Nephron (organoid): ENCODE measurements around the gene KAT6B.

Source experiments
- H3K27ac Mint-ChIP-seq, 3 experiments: 2 replicates each; pipeline ENCODE4 v1.8.0; 2020; ENCODE audit warnings: mixed read lengths in 3 of 3, mild to moderate bottlenecking in 2 of 3, moderate library complexity in 1 of 3
- H3K27me3 Mint-ChIP-seq: 2 replicates; pipeline ENCODE4 v1.8.0; 2021; ENCODE audit warnings: low read depth, mild to moderate bottlenecking, moderate library complexity, mixed read lengths
- H3K36me3 Mint-ChIP-seq: 2 replicates; pipeline ENCODE4 v1.8.0; 2020; ENCODE audit warnings: low read depth, mixed read lengths
- H3K4me1 Mint-ChIP-seq: 2 replicates; pipeline ENCODE4 v1.8.0; 2020; ENCODE audit warnings: mixed read lengths
- H3K4me3 Mint-ChIP-seq, 3 experiments: 2 replicates each; pipeline ENCODE4 v1.8.0; 2020; ENCODE audit warnings: mild to moderate bottlenecking in 3 of 3, mixed read lengths in 3 of 3, moderate library complexity in 2 of 3
- H3K9me3 Mint-ChIP-seq: 2 replicates; pipeline ENCODE4 v1.8.0; 2020; ENCODE audit warnings: mixed read lengths
- CTCF ChIP-seq, 3 experiments: fragments of 200-600 bp; sonication (generic); IDR thresholded peaks; one replicate each; pipeline ENCODE4 v1.5.0; 2021; ENCODE audit warnings: antibody characterized with exemption in 3 of 3; ENCODE audit not compliant: unreplicated experiment in 3 of 3

The KAT6B gene

GRCh38 chr10:75007646-75008045 is 181.2 kb downstream of the KAT6B start:
- no peak overlapping the region for H3K4me3 Mint-ChIP-seq
- peak overlapping the region in 1 of 3 experiments; percentile 3 for H3K27ac Mint-ChIP-seq
- H3K27me3 Mint-ChIP-seq, result peaks cover 3% of the 10 kb centered on the region
- H3K4me1 Mint-ChIP-seq, result peaks cover 9% of the 10 kb centered on the region
- peaks cover 36% of the 10 kb centered on the region for H3K36me3 Mint-ChIP-seq
- no peak for TF ChIP-seq CTCF (IDR thresholded peaks at IDR 0.05; ENCODE audit: unreplicated experiment in 3 of 3)
- no peaks in the 10 kb centered on the region for H3K9me3 Mint-ChIP-seq

- Mint-ChIP-seq H3K36me3 (peaks cover 49% of the 10 kb centered on the region), H3K27ac (no peak overlapping the region), H3K4me3 (no peak overlapping the region), H3K9me3 (no peaks in the 10 kb centered on the region), H3K4me1 (peaks cover 12% of the 10 kb centered on the region), H3K27me3 (peaks cover 3% of the 10 kb centered on the region)
- no peak for TF ChIP-seq CTCF (IDR thresholded peaks at IDR 0.05; ENCODE audit: unreplicated experiment in 3 of 3)
Measured at GRCh38 chr10:75008952-75009351, 182.6 kb downstream of the KAT6B start.

- Mint-ChIP-seq H3K4me1 (peaks cover 15% of the 10 kb centered on the region), H3K27me3 (peaks cover 3% of the 10 kb centered on the region), H3K4me3 (no peak overlapping the region), H3K27ac (no peak overlapping the region), H3K36me3 (peaks cover 48% of the 10 kb centered on the region), H3K9me3 (no peaks in the 10 kb centered on the region)
- no peak for TF ChIP-seq CTCF (IDR thresholded peaks at IDR 0.05; ENCODE audit: unreplicated experiment in 3 of 3)
Measured at GRCh38 chr10:75009426-75009825, 183.0 kb downstream of the KAT6B start.

- H3K36me3 Mint-ChIP-seq, result peaks cover 48% of the 10 kb centered on the region
- peaks cover 3% of the 10 kb centered on the region for H3K27me3 Mint-ChIP-seq
- no peak overlapping the region for H3K4me3 Mint-ChIP-seq
- H3K9me3 Mint-ChIP-seq, result no peaks in the 10 kb centered on the region
- TF ChIP-seq CTCF (IDR thresholded peaks at IDR 0.05; ENCODE audit: unreplicated experiment in 3 of 3), result no peak
- peaks cover 19% of the 10 kb centered on the region for H3K4me1 Mint-ChIP-seq
- H3K27ac Mint-ChIP-seq, result no peak overlapping the region
Measured at GRCh38 chr10:75010373-75010772, 184.0 kb downstream of the KAT6B start.

GRCh38 chr10:75011221-75011620 is 184.8 kb downstream of the KAT6B start:
- Mint-ChIP-seq H3K4me1 (peaks cover 28% of the 10 kb centered on the region), H3K27ac (no peak overlapping the region), H3K9me3 (no peaks in the 10 kb centered on the region), H3K4me3 (no peak overlapping the region), H3K27me3 (peaks cover 3% of the 10 kb centered on the region), H3K36me3 (peaks cover 49% of the 10 kb centered on the region)
- TF ChIP-seq CTCF (IDR thresholded peaks at IDR 0.05; ENCODE audit: unreplicated experiment in 3 of 3), result no peak

GRCh38 chr10:75012471-75012870 is 186.1 kb downstream of the KAT6B start:
- Mint-ChIP-seq H3K36me3 (peaks cover 55% of the 10 kb centered on the region), H3K4me3 (no peak overlapping the region), H3K4me1 (peaks cover 35% of the 10 kb centered on the region), H3K27ac (no peak overlapping the region), H3K9me3 (no peaks in the 10 kb centered on the region), H3K27me3 (peaks cover 3% of the 10 kb centered on the region)
- no peak for TF ChIP-seq CTCF (IDR thresholded peaks at IDR 0.05; ENCODE audit: unreplicated experiment in 3 of 3)
